GM19438 (cell line): Measurements from ENCODE around the gene CALN1.
"Not testable (repeated sequence)": the region's sequence is repeated elsewhere in the genome, so short reads cannot be mapped to it uniquely, and the experiment has no call there.

ENCODE experiments used
- ATAC-seq: cut with Tn5 transposase; IDR thresholded peaks from one replicate; pipeline ENCODE4 v1.9.1; 2021; ENCODE audit warnings: low read depth; ENCODE audit not compliant: unreplicated experiment

CALN1 gene

GRCh38 chr7:72412121-72412618 lies at the start of gene CALN1:
CALN1 (minus strand) TSS chr7:72412338.
- ATAC-seq = not testable (repeated sequence)

- ATAC-seq = no peak
Observed at GRCh38 chr7:72453471-72453870, 41.3 kb upstream of the CALN1 start.

GRCh38 chr7:72447465-72448204 lies 35.5 kb upstream of the CALN1 start:
- no peak for ATAC-seq

- ATAC-seq = no peak
Observed at GRCh38 chr7:72446591-72447462, 34.7 kb upstream of the CALN1 start.

- ATAC-seq = no peak
Observed at GRCh38 chr7:72446131-72446530, 34.0 kb upstream of the CALN1 start.

- ATAC-seq = no peak
Observed at GRCh38 chr7:72445580-72445979, 33.4 kb upstream of the CALN1 start.

- no peak for ATAC-seq
Observed at GRCh38 chr7:72445075-72445474, 32.9 kb upstream of the CALN1 start.

GRCh38 chr7:72444026-72444776 lies 32.1 kb upstream of the CALN1 start:
- peak; percentile 74 for ATAC-seq

- ATAC-seq = no peak
Observed at GRCh38 chr7:72441791-72442190, 29.7 kb upstream of the CALN1 start.

GRCh38 chr7:72438491-72438890 lies 26.4 kb upstream of the CALN1 start:
- no peak for ATAC-seq

- no peak for ATAC-seq
Observed at GRCh38 chr7:72437610-72438009, 25.5 kb upstream of the CALN1 start.

GRCh38 chr7:72437061-72437585 lies 25.0 kb upstream of the CALN1 start:
- no peak for ATAC-seq

GRCh38 chr7:72435925-72436480 lies 23.9 kb upstream of the CALN1 start:
- no peak for ATAC-seq

- no peak for ATAC-seq
Observed at GRCh38 chr7:72435366-72435765, 23.2 kb upstream of the CALN1 start.

- no peak for ATAC-seq
Observed at GRCh38 chr7:72430531-72430930, 18.4 kb upstream of the CALN1 start.

GRCh38 chr7:72429316-72429715 lies 17.2 kb upstream of the CALN1 start:
- no peak for ATAC-seq

- no peak for ATAC-seq
Observed at GRCh38 chr7:72416846-72417245, 4.7 kb upstream of the CALN1 start.

GRCh38 chr7:72415586-72415985 lies 3.4 kb upstream of the CALN1 start:
- ATAC-seq = no peak

GRCh38 chr7:72413886-72414285 lies 1.7 kb upstream of the CALN1 start:
- no peak for ATAC-seq

- no peak for ATAC-seq
Observed at GRCh38 chr7:72413290-72413689, 1.2 kb upstream of the CALN1 start.
